ENCODE measurements around the gene RGS6.
A peak's percentile ranks its signal among the peaks of the same experiment; 100 is the strongest.

The RGS6 gene

DNA sequence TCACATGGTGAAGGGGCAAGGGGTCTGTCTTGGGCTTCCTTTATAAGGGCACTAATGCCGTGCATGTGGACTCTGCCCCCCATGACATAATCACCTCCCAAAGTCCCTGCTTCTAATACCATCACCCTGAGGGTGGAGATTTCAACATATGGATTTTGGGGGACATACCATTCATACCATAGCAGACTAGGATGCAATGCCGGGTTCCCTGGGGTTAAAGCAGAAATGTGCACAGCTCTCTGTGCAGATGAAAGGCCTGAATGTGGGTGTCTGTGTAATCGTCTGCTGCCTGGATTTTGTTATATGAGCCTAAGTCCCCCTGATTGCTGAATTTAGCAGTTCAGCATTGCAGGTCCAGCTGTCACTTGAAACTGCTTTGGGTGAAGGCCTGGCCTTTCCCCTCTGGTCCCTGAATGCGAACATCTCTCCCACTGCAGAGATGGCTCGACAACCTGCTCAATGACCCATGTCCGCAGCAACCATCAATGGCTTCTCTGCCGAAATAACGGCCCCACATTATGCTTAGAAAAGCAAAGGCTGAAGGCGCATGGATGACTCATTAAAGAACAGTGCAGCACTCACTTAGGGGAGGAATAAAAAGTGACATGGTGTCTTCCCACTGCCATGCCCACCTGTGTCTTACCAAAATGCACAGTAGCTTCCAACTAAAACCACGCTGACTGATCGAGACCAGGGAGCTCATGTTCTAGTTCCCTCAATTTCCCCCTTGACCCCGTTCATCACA is 675.3 kb downstream of the RGS6 start:
- DNase-seq (ENCODE audit: low read depth in 2 of 2) = peak in 1 of 2 experiments; percentile 27

DNA sequence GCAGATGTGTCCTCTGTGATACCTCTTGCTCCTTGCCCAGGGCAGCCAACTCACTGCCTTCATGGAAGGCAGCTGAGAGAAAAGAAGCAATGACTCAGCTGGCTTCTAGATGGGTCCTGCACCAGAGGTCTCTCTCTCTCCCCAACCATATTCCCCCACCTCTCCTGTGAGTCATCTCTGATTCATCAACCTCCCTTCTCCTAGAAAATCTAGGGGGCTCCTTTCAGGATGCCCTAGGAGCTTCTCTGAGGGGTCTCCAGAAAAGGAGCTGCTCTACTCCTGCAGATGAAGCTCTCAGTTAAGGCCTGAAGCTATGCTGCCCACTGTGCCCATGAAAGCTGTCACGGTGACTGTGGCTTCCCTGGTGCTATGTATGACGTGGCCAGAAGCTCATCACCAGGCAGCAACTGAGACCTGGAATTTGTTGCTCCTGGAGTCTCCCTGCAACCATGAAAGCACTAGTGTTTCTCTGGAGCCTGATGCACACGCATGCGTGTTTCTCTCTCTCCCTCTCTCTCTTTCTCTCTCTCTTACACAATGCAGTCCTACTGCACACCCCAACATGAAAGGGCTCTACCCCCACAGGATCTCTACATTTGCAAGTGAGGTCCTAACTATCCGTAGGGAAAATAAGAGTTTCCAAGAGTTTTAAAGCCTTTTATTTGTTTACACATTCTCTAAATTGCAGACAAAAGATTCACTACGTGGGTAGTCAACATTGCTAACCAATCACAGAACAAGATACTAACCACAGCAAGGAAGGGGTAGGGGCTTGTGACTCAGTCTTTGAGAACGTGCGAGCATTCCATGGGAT is 676.4 kb downstream of the RGS6 start:
- DNase-seq (ENCODE audit: low read depth in 2 of 2) = peak; percentile 80

DNA sequence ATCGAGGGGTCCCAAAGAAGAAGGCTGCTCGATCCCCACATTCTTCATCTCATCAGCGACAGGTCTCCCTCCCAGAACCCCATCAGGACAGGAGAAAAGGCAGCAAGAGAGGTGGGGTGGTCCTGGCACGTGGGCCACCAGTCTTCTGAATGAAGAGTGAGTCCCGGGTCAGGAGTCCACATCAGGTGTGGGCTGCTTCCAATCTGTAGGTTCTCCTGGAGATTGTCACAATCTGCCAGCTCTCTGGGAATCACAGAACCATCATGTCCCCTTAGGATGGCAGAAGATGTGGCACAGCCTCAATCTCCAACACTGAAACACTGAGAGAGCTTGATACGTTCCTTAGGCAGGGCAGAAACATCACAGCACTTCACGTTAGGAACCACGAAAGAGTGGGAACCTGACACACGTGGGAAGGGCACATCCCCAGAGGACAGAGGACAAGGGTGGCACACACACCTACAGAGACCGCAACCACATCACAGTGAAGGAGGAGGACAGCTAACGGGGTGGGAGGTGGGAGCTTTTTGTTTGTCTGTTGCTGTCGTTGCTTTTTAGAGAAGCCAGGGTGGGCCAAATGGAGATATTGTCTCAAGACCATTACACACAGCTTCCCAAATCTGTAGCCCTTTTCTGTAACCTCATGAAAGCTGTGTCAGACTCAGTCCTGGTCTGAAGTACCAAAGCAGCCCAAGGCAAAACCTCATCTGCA is 677.1 kb downstream of the RGS6 start:
- no peak for DNase-seq (ENCODE audit: low read depth in 2 of 2)

DNA sequence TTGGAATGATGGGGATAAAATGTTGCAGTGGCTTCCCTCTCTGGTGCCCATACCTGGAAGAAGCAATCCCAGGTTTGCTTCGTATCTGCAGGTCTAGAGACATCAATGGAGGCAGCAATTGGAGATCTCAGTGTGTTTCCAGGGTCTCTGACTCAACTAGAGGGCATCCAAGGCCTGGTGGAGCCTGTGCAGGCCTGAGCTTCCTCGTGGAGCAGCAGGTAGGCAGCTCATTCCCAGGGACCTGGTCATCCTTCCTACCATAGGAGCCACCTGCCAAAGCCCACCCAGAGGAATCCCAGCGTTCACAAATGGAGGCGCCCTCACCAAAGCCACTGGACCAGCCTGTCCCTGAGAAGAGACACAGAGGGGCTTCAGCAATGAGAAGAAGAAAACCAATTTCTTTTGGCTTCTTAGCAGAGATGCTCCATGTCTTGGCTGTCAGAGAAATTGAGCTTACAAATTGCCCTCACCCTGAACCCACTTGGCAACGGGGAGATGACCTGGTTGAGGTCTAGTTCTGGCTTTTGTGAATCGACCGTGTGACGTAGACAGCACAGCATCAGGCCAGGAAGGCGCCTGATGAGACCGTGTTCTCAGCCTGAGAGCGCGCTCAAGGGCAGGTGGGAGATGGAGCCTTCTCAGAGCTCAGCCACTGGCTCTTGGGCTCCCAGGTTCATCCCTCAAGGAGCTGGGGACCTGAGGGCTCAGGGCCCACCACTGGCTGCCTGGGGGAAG is 678.0 kb downstream of the RGS6 start:
- no peak for DNase-seq (ENCODE audit: low read depth in 2 of 2)

DNA sequence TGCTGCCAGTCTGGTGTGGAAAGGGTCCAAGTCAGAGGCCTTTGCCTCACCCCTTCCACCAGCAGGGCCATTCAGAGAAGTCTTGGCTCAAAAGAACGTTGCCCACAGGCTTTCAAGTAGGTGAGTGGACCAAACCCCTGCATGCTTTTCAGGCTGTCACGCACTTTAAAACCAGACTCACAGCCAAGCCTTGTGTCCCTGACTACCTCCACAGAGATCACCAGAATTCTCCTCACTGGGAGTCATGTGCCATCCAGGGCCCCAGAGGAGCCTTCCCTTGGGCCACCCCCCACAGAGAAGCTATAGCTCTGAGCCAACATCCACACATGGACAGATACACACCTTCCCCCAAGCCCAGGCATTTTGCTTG is 678.6 kb downstream of the RGS6 start:
- no peak for DNase-seq (ENCODE audit: low read depth in 2 of 2)

DNA sequence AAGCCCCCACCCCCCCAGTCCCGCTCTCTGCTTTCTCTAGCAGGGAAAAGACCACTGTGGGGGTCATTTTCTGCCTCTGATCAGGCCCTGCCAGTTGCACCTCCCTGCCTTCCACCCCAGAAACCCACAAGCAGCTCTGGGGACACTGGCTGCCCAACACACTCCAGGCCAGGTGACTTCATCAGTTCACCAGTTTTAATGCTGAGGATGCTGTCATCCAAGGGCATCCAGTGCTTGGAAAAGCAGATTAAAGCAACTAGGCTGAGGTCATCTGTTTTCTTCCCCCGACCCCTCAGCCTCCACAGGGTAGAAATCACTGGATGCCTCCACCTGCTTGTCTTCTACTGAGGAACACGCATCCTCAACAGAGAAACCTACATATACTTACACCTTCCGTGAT is 679.3 kb downstream of the RGS6 start:
- DNase-seq (ENCODE audit: low read depth in 2 of 2) = no peak

DNA sequence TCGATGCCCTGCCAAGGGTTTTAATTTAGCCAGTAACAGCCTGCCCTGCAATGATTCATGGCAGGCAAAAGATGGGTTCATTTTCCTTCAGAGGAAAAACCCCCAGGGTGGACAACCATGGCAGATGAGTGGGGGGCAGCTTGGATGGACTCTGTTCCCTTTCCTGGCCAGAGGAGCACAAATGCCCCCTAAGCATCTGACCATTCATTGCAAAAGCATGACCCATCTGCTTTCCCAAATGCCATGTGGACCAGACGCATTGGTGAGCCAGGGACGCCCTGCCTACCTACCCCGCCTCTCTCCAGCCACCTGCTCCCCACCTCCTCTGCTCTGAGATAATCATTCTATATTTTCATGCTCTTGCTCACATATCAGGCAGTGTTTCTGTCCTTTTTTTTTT is 679.8 kb downstream of the RGS6 start:
- no peak for DNase-seq (ENCODE audit: low read depth in 2 of 2)

DNA sequence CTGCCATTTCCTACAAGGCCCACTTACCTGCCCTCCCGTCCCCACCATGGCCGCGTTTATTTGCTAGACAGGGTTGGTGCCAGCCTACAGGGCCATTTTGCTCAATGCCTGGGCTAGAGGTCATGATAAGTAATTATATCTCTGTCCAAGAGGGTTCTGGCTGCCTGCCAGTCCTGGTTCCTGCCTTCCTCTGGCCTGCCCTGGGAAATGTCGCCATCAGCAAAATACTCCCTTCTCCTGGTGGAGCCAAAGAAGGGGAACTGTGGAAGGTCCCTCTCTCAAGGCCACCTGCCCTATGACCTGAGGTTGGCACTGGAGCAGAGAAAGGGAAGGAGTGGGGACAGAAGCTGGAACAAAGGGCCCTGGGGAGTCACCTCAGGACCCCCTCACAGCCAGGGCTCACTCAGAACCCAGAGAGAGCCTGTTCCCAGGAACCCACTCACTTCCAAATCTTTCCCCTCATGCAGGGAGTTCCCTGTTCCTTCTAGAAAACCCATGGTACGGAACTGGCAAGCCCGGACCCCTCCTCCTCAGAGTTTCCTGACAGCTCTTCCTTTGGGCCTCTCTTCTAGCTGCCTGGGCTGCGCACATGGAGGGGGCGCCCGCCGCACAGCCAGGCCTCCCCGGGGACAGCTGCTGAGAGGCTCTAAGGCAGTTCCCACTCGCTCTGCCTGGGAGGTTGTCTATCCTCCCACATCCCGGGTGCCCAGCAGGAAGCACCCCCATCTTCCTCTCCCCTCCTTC is 681.2 kb downstream of the RGS6 start:
- DNase-seq (ENCODE audit: low read depth in 2 of 2) = no peak

DNA sequence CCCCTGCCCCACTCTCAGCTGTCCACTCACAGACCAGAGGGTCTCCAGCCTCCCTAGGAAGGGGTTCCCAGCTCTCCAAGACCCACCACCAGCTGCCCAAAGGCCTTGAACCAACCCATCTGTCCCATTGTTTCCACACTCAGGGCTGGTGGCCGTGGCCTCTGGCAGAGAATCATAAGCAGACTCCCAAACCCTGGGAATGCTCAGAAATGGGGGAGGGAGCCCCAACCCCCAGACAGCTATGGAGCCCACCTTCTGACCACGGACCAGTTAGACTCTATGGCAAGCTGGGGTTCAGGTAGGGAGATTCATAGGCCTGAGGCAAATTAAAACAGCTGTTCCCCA is 681.7 kb downstream of the RGS6 start:
- no peak for DNase-seq (ENCODE audit: low read depth in 2 of 2)

DNA sequence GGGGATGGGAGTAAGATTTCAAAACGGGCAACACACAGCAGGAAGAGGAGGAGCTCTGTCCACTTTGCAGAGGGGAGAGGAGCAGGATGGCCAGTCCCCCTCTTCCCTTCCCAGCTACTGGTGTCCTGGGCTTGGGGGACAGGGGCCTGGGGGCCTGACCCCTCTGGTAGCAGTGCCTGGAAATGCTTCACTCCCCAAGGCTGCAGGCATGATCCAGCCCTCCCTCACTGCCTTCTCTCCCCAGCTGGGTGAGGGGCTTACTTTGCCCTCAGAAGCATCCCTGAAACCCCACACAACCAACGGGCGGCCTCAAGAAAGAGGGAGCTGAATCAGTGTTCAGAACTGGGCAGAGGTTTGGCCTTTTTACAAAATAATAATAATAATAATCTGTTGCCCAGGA is 682.1 kb downstream of the RGS6 start:
- DNase-seq (ENCODE audit: low read depth in 2 of 2) = no peak

DNA sequence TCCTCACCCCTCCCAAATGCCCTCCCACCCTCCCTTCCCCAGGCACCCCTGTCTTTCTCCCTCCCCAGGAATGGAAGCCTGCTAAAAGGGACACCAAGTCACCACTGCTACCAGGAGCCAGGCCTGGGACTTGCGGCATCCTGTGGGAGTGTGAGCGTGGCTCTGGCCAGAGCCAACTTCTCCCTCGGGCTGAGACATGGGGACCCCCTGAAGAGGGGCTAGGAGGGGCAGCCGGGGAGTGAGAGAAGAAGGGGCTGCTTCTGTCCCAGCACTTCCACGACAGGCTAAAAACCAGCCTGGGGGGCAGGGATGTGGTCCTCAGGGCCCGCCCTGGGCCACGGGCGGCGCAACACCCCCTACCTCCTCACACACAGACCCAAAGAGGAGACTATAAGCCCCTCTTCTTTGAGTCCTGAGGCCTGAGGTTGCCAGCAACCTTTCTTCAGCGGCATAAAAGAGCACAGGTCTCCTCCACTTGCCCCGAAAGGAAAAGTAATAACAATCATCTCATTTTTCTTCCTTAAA is 682.7 kb downstream of the RGS6 start:
- no peak for DNase-seq (ENCODE audit: low read depth in 2 of 2)

DNA sequence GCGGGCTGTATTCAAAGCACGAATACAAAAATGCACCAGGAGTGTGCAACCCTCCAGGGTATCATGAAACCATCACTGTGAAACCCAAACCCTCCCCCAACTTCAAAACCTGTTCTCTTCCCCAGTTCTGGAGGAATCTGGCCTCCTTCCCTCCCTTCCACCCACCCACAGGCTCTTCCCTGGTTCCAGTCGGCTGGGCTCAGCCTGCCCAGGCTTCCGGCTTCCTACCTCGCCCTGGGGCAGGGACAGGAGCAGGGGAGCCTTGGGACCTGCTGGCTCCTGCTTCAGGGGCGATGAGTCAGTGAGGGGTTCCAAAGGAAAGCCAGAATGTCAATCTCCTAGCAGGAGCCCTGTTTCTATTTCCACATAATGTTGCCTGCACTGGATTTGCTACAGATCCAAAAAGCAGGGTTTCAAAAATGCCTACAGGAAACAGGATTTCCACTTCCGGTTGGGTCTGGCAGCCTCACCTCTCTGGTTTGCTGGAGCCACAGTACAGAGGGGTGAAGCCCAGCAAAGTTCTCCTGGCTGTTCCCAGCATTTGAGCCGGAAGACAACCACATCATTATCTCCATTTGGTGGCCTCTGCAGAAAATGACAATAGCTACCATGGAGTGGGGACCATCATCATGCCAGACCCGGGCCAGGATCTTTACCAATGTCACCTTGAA is 683.4 kb downstream of the RGS6 start:
- DNase-seq (ENCODE audit: low read depth in 2 of 2) = no peak
